ENCODE results near the gene CCNL2. TPM values are rescaled to one million over a fixed set of nuclear protein-coding genes. Genes with fewer than 3 reads are reported as not detected.

The CCNL2 gene
- total RNA-seq, 1 donor from 2014 or later, result 138 TPM

DNA sequence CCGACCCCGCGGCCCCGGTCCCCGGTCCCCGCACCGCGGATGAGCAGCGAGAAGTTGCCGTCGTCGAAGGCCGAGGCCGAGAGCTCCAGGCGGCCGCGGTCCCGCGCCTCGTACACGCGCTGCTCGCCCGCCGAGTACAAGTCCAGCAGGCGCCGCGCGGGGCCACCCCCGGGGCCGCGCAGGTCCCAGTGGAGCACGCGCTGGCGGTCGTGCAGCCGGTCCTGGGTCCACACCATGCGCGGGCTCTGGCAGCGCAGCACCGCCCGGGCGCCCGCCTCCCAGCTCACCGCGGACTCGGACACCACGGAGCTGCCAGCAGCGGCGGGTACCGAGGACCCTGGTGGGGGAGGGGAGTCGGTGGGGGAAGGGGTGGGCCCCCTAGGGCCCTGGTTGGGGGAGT lies 43.7 kb downstream of the CCNL2 start:
- no peak overlapping the region for H3K27ac Mint-ChIP-seq
- H3K27me3 Mint-ChIP-seq (ENCODE audit: insufficient read depth), result peaks cover 33% of the 10 kb centered on the region
- DNase-seq (ENCODE audit: low spot score), result no peak
- peaks cover 14% of the 10 kb centered on the region for H3K4me1 Mint-ChIP-seq (ENCODE audit: low read depth)
- no peaks in the 10 kb centered on the region for H3K9me3 Mint-ChIP-seq
- no peak overlapping the region for H3K4me3 Mint-ChIP-seq
- intact Hi-C loops (cut with micrococcal nuclease), result no loop called here
- no peaks in the 10 kb centered on the region for H3K36me3 Mint-ChIP-seq (ENCODE audit: low read depth)

GRCh38 chr1:1354271-1355247 lies 44.6 kb downstream of the CCNL2 start:
- DNase-seq (ENCODE audit: low spot score), result no peak
- Mint-ChIP-seq H3K4me1 (ENCODE audit: low read depth) (peaks cover 14% of the 10 kb centered on the region), H3K4me3 (no peak overlapping the region), H3K9me3 (no peaks in the 10 kb centered on the region), H3K36me3 (ENCODE audit: low read depth) (no peaks in the 10 kb centered on the region), H3K27me3 (ENCODE audit: insufficient read depth) (peaks cover 33% of the 10 kb centered on the region), H3K27ac (peak overlapping the region; percentile 71)
- intact Hi-C loops (cut with micrococcal nuclease), result no loop called here

DNA sequence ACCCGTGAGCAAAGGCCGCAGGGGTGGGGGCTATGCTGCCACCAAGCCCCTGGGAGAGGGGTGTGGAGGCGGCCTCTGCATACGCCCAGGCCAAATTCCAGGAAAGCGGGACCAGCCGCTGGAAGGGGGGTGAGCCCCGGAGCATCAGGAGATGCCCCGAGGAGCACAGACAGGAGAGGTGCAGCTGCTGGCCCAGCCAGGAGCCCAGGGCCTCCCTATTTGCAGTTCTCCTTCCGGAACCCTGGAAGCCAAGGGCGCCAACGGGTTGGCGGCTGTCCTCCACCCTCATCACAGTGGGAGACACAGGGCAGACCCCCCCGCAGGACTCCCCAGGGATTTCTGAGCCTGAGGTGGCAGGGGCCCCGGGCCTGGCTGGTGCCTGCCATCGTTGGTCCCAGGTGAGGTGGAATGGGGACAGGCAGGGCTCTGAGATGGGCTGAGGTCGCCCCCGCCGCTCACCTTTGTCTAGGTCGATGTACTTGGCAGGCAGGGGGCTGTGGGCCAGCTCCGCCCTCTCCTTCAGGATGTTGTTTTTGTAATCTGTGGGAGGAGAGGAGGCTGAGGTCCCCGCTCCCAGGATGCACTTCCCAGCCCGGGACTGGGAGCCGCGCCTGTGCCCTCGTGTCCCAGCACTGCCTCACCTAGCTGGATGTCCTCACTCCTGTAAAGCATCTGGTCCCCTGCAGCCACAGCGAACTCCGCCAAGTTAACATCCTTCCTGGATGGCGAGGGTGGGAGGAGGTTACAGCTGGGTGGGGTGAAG lies 45.6 kb downstream of the CCNL2 start:
- no peak overlapping the region for H3K4me3 Mint-ChIP-seq
- peaks cover 7% of the 10 kb centered on the region for H3K4me1 Mint-ChIP-seq (ENCODE audit: low read depth)
- DNase-seq (ENCODE audit: low spot score), result no peak
- peaks cover 31% of the 10 kb centered on the region for H3K27me3 Mint-ChIP-seq (ENCODE audit: insufficient read depth)
- intact Hi-C loops (cut with micrococcal nuclease), result no loop called here
- H3K36me3 Mint-ChIP-seq (ENCODE audit: low read depth), result no peaks in the 10 kb centered on the region
- no peak overlapping the region for H3K27ac Mint-ChIP-seq
- H3K9me3 Mint-ChIP-seq, result no peaks in the 10 kb centered on the region

- no peak overlapping the region for H3K27ac Mint-ChIP-seq
- H3K27me3 Mint-ChIP-seq (ENCODE audit: insufficient read depth), result peaks cover 30% of the 10 kb centered on the region
- DNase-seq (ENCODE audit: low spot score), result no peak
- H3K4me3 Mint-ChIP-seq, result peak overlapping the region; percentile 72
- intact Hi-C loops (cut with micrococcal nuclease), result no loop called here
- no peaks in the 10 kb centered on the region for H3K9me3 Mint-ChIP-seq
- peaks cover 7% of the 10 kb centered on the region for H3K4me1 Mint-ChIP-seq (ENCODE audit: low read depth)
- H3K36me3 Mint-ChIP-seq (ENCODE audit: low read depth), result no peaks in the 10 kb centered on the region
Observed at GRCh38 chr1:1352786-1353388, 46.2 kb downstream of the CCNL2 start.

GRCh38 chr1:1351511-1352427 lies 47.4 kb downstream of the CCNL2 start:
- Mint-ChIP-seq H3K27me3 (ENCODE audit: insufficient read depth) (peaks cover 22% of the 10 kb centered on the region), H3K36me3 (ENCODE audit: low read depth) (no peaks in the 10 kb centered on the region), H3K9me3 (no peaks in the 10 kb centered on the region), H3K27ac (peak overlapping the region; percentile 84), H3K4me3 (peak overlapping the region; percentile 72), H3K4me1 (ENCODE audit: low read depth) (peaks cover 16% of the 10 kb centered on the region)
- intact Hi-C loops (cut with micrococcal nuclease), result no loop called here
- DNase-seq (ENCODE audit: low spot score), result no peak

DNA sequence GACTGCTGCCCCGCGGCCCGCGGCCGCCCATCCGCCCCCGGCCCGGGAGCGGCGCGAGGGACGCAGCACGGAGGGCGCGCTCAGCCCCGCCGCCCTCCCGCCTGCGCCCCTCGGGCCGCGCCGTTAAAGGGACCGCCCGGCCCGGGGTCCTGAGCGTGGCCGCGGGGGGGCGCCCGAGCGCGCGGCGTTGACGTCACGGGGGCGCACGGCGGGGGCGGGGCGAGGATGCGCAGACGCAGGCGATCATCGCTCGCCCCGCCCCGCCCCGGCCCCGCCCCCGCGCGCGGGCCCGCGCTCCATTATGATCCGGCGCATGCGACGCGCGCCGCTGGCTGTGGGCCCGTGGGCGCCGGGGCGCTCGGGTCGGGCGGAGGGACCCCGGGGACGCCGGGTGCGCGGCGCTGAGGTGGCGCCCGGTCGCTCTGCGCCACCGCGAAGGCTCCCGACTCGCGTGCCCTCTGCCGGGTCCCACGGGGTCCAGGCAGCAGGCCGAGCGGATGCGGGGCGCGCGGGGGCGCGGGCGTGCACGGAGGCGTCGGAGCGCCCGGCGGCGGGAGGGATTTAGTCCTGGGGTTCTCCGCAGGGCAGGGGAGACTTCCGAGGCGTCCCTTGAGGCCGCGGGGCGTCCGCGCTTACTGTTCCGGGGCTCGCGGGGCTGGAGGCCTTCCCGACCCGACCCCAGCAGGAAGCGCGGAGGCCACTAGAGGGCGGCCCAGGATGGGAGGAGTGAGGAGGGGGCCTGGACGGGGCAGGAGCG lies 49.7 kb downstream of the CCNL2 start, which contains the start of gene DVL1:
Gene DVL1, minus strand, starts transcription at position 163 of the 757 bp plus-strand sequence. CDS start 353 bp downstream, outside the sequence.
- peaks cover 22% of the 10 kb centered on the region for H3K27me3 Mint-ChIP-seq (ENCODE audit: insufficient read depth)
- H3K4me1 Mint-ChIP-seq (ENCODE audit: low read depth), result peaks cover 19% of the 10 kb centered on the region
- DNase-seq (ENCODE audit: low spot score), result peak; percentile 56
- H3K9me3 Mint-ChIP-seq, result no peaks in the 10 kb centered on the region
- intact Hi-C loops (cut with micrococcal nuclease), result loop anchor here (1.0 to 2.0 kb wide), 2 partner anchors 25 to 50 kb away; partner anchors contain the start of genes AURKAIP1 and CCNL2
- no peaks in the 10 kb centered on the region for H3K36me3 Mint-ChIP-seq (ENCODE audit: low read depth)
- peak within 1 kb of the TSS; percentile 63 for H3K27ac Mint-ChIP-seq
- H3K4me3 Mint-ChIP-seq, result peak within 1 kb of the TSS; percentile 82

GRCh38 chr1:1348420-1349255 lies 50.5 kb downstream of the CCNL2 start:
- H3K27ac Mint-ChIP-seq, result peak overlapping the region; percentile 63
- peaks cover 19% of the 10 kb centered on the region for H3K4me1 Mint-ChIP-seq (ENCODE audit: low read depth)
- peaks cover 15% of the 10 kb centered on the region for H3K27me3 Mint-ChIP-seq (ENCODE audit: insufficient read depth)
- DNase-seq (ENCODE audit: low spot score), result no peak
- peak overlapping the region; percentile 82 for H3K4me3 Mint-ChIP-seq
- no peaks in the 10 kb centered on the region for H3K9me3 Mint-ChIP-seq
- H3K36me3 Mint-ChIP-seq (ENCODE audit: low read depth), result no peaks in the 10 kb centered on the region
- intact Hi-C loops (cut with micrococcal nuclease), result loop anchor here (1.0 to 2.0 kb wide), 2 partner anchors 26 to 51 kb away; partner anchors contain the start of genes AURKAIP1 and CCNL2

DNA sequence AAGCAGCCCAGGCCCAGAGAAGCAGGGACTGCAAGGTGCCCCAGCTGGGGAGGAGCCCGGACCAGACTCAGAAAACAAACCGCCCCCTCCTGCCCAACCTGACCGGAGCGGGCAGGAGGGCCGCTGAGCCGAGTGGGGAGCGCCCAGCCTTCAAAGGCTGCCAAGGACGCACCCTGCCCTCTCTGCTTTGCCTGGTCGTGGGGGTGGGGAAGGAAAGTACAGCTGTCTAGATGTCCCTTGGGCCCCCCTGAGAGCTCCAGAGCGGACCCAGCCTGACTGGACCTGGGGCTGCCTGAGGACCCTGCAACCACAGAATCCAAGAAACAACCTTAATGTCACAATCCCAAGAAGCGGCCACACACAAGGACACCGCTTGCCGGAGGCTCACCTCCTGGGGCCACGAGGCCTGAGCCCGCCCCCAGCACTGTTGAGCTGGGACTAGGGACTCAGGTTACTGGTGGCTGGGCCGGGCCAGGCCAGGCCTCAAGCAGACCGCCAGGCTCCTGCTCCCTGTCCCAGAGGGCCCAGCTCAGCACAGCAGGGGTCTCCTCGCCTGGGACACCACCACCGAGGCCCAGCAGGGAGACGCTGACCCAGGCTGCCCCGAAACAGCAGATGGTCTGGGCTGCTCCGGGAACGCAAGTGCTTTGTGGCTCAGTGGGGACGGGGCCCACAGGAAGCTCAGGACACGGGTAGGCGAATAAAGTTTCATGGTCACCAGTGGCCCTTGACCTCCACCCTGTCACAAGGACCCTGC lies 51.3 kb downstream of the CCNL2 start:
- DNase-seq (ENCODE audit: low spot score), result no peak
- H3K4me3 Mint-ChIP-seq, result peak overlapping the region; percentile 82
- no peaks in the 10 kb centered on the region for H3K36me3 Mint-ChIP-seq (ENCODE audit: low read depth)
- no peaks in the 10 kb centered on the region for H3K9me3 Mint-ChIP-seq
- intact Hi-C loops (cut with micrococcal nuclease), result loop anchor here (2.0 kb wide), 1 partner anchor 27 kb away; the partner anchor contains the start of gene AURKAIP1
- H3K27ac Mint-ChIP-seq, result peak overlapping the region; percentile 63
- H3K27me3 Mint-ChIP-seq (ENCODE audit: insufficient read depth), result peaks cover 9% of the 10 kb centered on the region
- peaks cover 19% of the 10 kb centered on the region for H3K4me1 Mint-ChIP-seq (ENCODE audit: low read depth)

GRCh38 chr1:1347026-1347595 lies 52.0 kb downstream of the CCNL2 start:
- intact Hi-C loops (cut with micrococcal nuclease), result no loop called here
- no peaks in the 10 kb centered on the region for H3K36me3 Mint-ChIP-seq (ENCODE audit: low read depth)

DNA sequence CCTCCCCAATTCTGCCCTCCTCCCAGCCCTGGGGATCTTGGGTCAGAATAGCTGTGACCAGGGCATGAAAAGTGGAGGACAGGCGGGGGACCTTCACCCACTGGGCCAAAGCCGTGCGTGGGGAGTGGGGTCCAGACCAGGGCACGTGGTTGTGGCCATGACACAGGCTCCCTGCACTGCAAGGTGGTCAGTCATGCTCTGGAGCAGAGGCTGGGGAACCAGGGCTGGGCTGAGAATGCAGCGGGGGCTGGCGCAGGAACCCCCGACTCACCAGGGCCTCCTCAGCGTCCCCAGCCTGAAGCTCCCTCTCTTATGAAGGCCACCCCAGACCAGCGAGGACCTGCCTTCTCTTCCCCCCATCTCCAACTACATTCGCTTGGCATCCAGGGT lies 52.6 kb downstream of the CCNL2 start:
- Mint-ChIP-seq H3K27me3 (ENCODE audit: insufficient read depth) (no peaks in the 10 kb centered on the region), H3K4me1 (ENCODE audit: low read depth) (peaks cover 12% of the 10 kb centered on the region), H3K27ac (no peak overlapping the region), H3K9me3 (no peaks in the 10 kb centered on the region), H3K36me3 (ENCODE audit: low read depth) (no peaks in the 10 kb centered on the region), H3K4me3 (peak overlapping the region; percentile 82)
- intact Hi-C loops (cut with micrococcal nuclease), result no loop called here
- no peak for DNase-seq (ENCODE audit: low spot score)

More at GRCh38 chr1:1347026-1347595, 52.0 kb downstream of the CCNL2 start:
- Mint-ChIP-seq H3K27ac (no peak overlapping the region), H3K27me3 (ENCODE audit: insufficient read depth) (peaks cover 1% of the 10 kb centered on the region), H3K9me3 (no peaks in the 10 kb centered on the region), H3K4me1 (ENCODE audit: low read depth) (peaks cover 12% of the 10 kb centered on the region), H3K4me3 (peak overlapping the region; percentile 82)
- no peak for DNase-seq (ENCODE audit: low spot score)
